Right lobe of liver (tissue), 4 donors: ENCODE results near the gene IL17C.

ENCODE experiments used
- CTCF ChIP-seq, 4 donors: fragments of 200-600 bp in 3 of 4; fragments of 450-650 bp in 1 of 4; IDR thresholded peaks; one replicate each; pipeline versions ENCODE4 v1.5.1 to v1.8.0; 2016 to 2022; ENCODE audit warnings: antibody characterized with exemption in 4 of 4, mild to moderate bottlenecking in 2 of 4
- POLR2A ChIP-seq: fragments of 450-650 bp; IDR thresholded peaks from one replicate; pipeline ENCODE4 v1.6.1; 2017; ENCODE audit warnings: antibody characterized with exemption, mild to moderate bottlenecking
- donor health status: DM: no; HTN: no; CAD: no.
- donor health status: DM: no; HTN: no; CAD: no.
- donor health status: DM: no; HTN: yes; CAD: no.

GRCh38 chr16:88614818-88615580, 23.4 kb upstream of the IL17C start:
- TF ChIP-seq CTCF (IDR thresholded peaks at IDR 0.05) (no peak), POLR2A (no peak)
